LoVo (cell line): Measurements from ENCODE around the gene KSR2.
A peak's percentile ranks its signal among the peaks of the same experiment; 100 is the strongest.
"Not testable (repeated sequence)": the region's sequence is repeated elsewhere in the genome, so short reads cannot be mapped to it uniquely, and the experiment has no call there.

ENCODE experiments used
- DNase-seq: peaks from one replicate; pipeline ENCODE4 v3.0.0-alpha.2; 2016; ENCODE audit warnings: low spot score

Gene KSR2

DNA sequence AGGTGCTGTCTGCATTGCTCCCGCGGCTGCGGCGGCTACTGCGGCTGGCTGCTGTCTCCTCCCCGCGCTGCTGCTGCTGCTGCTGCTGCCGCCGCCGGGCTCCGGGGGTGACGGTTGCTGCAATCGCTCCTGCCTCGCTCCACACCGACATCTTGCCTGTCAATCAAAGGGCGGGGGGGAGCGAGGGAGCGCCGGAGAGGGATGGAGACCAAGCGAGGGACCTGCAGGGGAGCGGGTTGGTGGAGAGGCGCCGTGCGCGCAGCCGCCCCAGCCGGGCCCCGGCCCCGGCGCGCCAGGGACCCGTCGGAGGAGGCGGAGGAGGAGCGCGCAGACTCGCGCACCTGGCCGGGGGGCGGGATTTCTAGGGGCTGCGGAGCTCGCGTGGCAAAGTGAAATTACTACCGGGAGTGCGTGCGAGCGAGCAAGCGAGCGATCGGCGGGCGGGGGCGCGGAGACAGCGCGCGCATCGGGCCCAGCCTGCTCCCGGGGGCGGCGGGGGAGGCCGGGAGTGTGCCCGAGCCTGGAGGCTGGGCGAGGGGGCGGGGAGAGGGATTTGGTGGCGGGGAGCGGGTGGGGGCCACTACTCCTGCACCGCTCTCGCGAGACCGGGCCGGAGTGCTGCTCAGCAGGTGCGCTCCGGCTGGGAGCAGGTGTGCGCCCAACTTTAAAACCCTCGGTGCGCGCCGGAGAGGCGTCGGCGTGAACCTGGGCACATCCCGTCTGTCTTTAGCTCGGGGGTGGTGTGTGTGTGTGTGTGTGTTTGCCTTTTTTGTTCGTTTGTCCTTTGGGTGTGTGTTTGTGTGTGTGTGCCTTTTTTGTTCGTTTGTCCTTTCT lies at the start of gene KSR2:
Gene KSR2 (minus strand): TSS at position 165 of the 834 bp plus-strand sequence. CDS start 735 bp downstream, outside the sequence.
- DNase-seq = peak; percentile 90

DNA sequence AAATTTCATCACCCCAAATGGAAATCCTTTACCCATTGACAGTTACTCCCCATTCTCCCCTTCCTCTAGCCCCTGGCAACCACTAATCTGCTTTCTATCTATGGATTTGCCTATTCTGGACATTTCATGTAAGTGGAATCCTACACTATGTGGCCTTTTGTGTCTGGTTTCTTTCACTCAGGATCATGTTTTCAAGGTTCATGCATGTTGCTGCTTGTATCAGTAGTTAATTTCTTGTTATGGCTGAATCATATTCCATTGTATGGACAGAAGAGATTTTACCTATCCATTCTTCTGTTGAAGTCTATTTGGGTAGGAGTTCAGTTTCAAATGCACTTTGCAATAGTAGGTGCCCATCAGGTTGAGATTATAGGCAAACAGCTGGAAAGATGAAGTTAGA lies 49.1 kb upstream of the KSR2 start:
- no peak for DNase-seq

DNA sequence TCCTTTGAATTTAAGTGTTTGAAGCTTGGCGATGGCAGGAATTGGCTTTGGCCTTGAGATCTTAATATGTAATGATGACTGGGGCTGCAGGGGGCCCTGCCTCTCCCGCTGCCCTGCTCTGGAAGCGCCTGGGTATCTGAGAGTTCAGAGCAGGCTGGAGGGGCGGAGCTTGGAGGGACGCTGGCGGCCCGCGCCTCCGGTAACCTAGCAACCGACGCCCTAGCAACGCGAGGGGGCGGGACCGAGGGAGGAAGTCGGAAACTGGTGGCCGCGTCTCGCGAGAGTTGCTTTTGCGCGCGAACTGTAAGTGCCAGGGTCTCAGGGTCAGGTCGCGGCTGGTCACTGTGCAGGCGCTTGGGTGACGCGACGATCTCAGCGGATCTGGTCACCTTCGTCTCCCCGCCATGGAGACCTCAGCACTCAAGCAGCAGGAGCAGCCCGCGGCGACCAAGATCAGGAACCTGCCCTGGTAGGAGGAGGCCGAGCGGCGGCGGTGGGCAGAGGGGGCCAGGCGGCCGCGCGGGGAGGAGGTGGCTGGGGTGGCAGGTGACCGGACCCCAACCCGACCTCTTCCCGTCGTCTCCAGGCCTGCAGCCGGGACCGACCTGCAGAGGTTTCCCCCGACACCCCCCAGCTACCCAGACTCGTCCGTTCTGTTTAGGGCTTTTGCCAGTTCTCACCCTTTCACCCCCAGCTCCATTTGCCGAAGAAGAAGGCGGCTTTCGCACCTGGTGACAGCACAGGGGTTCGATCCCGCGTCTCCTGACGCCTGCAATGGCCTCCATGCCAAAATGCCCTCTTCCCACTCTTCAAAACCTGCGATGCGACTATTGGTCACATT lies 47.9 kb upstream of the KSR2 start, which contains the start of gene RFC5:
Gene RFC5 (plus strand): TSS at position 280 of the 841 bp plus-strand sequence. CDS start 125 bp downstream, at position 405.
- peak; percentile 100 for DNase-seq

DNA sequence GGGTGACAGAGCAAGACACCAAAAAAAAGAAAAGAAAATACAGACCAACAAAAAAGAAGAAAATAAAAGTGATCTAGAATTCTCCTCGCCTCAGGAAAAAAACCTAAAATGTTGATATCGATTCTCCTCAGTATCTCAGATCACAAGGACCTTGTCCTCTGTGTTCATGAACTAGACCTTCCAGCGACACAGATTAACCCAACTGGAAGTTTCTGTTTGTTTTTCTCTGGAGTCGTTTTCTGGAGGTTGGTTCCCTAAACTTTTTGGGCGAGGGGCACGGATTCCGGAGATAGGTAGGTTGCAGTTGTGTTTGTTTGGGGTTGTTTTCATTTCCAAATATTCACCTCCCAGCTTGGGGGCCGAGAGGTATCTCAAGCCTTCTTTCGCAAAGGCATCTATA lies 47.2 kb upstream of the KSR2 start:
- DNase-seq = no peak

DNA sequence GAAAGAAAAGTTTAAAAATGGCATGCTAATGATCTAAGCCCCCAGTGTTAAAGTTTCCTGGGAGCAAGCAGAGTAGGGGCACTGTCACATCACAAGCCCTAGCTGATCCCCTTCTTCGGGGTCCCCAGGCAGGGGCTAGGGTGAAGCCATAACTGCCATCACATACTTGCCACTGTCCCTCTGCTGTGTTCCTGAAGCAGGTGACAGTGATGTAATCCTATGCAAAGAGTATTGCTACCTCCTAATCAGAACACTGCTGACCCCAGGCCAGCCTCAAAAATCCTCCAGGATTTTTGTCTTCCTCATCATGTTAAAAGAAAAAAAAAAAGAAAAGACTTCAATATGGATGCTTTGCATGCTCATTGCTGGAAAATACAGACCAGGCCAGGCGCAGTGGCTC lies 46.5 kb upstream of the KSR2 start:
- DNase-seq = no peak

DNA sequence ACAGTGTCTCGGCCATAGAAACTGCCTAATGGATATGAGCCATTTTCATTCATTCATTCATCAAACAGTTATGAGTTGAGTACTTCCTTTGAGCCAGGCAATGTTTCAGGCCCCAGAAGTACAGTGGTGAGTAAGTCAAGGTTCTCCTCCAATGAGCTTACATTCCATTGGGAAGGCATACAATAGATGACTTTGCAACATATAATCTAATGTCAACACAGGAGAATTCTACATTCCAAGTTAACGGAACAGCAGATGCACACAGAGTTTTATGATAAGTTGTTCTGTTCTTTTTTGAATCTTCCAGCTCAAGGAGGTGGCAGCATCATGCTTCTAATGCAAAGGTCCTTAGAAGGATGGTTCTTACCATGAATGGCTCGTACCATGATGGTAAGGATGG lies 44.5 kb upstream of the KSR2 start:
- no peak for DNase-seq

DNA sequence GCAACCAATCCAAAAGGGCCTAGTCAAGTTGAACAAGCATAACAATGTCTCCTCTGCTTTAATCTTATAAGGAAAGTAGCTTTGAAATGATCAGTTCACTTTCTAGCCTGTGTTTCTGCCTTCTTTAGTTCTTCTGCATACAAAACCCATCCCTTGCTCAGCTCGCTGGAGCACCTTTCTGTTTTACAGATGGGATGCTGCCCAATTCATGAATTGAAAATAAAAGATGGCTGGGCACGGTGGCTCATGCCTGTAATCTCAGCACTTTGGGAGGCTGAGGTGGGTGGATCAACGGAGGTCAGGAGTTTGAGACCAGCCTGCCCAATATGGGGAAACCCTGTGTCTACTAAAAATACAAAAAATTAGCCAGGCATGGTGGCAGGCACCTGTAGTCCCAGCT lies 43.2 kb upstream of the KSR2 start:
- no peak for DNase-seq

DNA sequence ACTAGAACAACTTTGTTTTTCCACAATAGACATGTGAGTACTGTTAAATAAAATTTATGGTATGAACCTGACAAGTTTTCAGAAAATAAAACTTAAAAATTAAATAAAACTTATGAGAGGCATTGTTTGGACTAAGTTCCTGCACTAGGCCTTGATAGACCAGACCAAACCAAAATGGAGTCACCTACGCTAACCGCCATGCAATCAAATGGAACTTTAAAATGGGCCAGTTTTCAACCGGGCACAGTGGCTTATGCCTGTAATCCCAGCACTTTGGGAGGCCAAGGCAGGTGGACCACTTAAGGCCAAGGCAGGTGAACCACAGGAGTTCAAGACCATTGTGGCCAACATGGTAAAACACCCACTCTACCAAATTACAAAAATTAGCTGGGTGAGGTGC lies 42.6 kb upstream of the KSR2 start:
- DNase-seq = no peak

DNA sequence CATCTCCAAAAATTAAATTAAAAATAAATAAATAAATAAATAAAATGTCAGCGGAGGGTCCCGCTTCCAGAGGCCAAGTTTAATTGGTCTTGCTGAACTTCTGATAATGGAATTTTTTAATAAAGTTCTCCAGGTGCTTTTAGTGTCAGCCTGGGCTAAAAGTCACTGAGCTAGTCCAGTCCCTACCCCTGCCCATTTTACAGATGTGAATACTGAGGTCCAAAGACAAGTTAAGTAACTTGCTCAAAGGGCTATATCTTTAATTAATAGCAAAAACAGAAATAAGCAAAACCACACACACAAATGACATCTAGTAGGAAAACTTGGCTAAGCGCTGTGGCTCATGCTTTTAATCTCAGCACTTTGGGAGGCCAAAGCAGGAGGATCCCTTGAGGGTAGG lies 42.1 kb upstream of the KSR2 start:
- no peak for DNase-seq

DNA sequence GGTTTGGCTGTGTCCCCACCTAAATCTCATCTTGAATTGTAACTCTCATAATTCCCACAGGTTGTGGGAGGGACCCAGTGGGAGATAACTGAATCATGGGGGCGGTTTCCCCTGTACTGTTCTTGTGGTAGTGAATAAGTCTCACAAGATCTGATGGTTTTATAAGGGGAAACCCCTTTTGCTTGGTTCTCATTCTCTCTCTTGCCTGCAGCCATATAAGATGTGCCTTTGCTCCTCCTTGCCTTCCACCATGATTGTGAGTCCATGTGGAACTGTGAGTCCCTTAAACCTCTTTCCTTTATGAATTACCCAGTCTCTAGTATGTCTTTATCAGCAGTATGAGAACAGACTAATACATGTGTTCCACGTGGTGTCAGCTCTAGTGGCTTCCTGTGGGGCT lies 31.0 kb upstream of the KSR2 start:
- DNase-seq = not testable (repeated sequence)

DNA sequence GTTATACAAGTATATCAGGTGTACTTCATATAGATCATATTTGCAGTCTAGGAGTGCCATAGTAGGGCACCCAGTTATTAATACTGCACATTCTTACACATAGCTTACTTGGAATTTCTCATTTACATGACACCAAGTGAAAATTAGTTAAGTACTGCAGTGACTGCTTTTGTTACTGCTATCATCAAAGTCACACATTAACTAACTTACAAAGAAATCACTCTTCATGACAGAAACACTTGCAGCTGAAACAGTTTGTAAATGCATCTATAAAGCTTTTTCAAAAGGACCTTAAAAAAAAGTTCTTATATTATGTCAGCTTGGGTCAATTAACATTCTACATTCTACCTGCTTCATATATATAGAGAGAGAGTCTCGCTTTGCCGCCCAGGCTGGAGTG lies 29.9 kb upstream of the KSR2 start:
- no peak for DNase-seq

DNA sequence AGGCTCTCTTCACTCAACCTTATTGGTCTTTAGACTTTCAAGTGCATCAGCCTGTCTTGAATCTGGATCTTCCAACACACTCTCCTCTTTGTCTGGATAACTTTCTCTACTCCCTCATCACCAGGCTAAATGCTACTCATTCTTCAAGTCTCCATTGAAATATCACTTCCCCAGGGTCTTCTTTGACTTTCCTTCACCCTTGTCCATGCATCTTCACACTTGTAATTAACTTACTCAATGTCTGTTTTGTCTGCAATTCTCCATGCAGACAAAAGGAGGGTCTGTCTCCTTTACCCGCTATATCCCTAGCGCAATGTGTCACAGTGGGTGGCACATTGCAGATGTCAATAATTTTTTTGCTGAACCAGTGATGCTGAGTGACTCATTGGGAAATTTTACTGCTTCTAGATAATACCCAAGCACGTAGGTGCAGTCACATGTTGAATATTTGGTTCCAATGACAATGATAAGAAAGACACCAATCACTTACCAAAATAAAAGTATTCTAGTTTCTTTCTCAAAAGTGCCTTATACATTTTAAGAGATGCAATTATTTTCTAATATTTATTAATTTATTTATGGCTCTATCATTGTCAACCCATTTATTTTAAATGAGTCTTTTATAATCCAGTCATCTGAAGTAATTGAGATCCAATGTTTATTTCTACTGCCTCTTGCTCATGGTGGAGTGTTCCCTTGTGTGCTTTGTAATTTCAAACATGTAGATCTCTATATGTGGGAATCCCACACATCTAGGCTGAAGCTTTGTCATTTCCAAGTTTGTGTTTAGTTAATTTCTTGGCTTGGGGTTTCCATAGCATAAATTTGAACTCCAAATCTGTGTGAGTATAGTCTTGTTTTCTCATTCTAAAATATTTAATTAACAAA lies 26.0 kb upstream of the KSR2 start:
- DNase-seq = no peak

DNA sequence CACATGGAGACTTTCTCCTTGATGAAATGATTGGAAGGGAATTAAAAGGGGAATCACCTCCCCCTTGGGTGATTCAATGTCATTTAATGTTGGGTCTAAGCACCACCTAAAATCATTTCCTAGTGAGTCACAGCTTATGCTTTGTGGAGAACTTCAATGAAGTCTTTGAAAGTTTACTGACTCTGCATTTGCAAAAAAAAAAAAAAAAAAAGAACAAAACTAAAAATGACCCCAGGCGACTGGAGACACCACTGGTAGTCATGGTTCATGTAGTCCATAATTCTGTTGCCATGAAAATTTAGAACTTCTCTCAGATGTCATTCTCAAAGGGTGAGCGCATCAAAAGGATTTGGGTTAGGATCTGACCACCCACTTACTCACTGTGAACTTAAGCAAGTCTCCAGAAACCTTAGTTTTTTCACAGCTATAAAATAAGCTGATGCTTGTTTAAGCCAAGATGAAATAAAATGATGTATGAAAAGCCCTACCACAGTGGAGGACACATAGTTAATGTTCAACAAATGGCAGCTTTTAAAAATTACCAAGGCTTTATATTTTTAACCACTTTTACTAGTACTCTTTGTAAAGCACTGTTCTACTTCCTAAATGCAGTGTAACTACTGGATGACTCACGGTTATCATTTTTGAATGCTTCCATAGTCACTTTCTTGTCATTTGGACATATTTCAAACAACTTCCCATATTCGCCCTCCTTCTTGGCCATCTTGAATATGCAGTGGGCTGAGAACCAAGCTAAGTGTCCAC lies 18.1 kb upstream of the KSR2 start:
- DNase-seq = peak; percentile 68

DNA sequence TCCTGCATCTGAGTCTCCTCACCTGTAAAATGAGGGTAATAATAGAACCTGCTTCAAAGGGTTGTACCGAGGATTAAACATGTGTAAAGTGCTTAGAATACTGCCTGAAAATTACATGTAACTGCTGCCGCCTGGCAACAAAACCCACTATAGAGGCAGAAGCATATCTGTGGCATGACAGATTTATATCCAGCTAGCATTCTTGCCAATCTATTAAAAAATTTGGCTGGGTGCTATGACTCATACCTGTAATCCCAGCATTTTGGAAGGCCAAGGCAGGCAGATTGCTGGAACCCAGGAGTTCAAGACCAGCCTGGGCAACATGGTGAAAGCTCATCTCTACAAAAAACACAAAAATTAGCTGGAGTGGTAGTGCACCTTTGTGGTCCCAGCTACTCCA lies 16.4 kb upstream of the KSR2 start:
- no peak for DNase-seq

DNA sequence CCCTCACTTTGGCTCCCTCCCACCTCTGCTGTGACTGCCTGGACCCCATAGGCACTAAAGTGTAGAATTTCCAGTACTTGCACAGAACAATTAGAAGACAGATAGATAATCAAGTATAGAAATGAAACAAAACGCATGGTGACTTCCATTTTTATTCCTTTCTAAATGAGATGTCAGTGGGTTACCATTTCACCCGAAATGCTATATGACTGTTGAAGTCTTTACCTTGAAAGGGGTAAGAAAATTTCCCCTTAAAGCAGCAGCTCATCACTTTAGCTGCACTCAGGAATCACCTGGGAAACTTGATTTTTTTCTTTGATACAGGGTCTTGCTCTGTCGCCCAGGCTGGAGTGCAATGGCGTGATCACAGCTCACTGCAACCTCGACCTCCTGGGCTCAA lies 12.5 kb upstream of the KSR2 start:
- no peak for DNase-seq

DNA sequence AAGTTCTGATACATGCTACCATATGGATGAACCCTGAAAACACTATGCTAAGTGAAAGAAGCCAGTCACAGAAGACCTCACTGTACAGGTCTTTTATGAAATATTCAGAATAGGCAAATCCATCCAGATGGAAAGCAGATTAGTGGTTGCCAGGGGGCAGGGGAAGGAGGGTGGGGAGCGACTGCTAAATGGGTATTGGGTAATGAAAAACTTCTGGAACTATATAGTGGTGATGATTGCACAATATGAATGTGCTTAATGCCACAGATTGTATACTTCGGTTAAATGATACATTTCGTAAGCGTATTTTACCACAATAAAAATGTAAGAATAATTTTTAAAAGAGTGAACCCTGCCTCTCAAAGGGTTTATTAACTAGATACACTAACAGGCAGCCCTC lies 11.8 kb upstream of the KSR2 start:
- DNase-seq = no peak

DNA sequence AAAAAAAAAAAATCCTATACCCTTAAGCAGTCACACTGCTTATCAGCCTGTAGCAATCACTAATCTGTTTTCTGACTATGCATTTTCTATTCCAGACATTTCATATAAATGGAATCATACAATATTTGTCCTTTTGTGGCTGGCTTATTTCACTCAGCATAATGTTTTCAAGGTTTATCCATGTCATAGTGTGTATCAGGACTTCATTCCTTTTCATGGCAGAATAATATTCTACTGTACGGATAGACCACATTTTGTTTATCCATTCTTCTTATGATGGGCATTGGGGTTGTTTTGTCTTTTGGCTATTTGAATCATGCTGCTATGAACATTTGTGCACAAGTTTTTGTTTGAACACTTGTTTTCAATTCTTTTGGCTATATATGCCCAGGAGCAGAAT lies 8.6 kb upstream of the KSR2 start:
- no peak for DNase-seq

DNA sequence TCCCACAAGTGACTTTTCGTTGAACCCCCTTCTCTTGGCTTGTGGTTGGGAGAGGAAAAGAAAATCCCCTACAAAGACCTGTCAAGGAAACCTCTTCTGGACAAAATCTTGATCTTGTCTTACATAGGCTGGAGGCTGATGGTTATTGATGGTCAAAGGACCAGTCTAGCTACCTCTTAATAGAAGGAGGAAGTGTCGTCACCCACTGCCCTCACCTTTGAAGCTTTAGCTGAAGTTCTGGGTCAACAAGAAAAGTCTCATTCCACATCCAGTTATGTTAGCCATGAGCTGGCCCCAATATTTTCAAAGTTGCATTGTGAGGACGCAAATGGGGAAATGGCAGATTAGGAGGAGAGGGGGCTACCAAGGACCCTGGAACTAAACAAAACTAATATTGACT lies 6.2 kb upstream of the KSR2 start:
- no peak for DNase-seq

DNA sequence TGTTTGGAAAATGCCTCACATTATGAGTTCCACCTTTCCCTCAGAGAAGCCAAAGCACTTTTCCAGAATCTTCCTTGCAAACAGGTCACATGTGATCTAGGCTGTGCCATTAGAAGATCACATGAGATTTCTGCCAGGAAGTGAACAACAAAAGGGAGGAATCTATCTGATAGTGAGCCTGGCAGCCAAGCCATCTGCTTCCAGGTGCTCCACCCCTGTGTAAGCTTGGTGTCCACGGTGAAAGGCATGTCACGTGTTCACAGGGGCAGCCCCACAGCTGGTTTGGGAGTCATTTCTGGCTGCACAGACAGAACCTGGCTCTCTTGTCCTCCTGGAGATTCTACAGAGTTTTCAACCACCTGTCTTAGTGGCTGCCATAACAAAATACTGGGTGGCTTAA lies 3.5 kb upstream of the KSR2 start:
- no peak for DNase-seq

DNA sequence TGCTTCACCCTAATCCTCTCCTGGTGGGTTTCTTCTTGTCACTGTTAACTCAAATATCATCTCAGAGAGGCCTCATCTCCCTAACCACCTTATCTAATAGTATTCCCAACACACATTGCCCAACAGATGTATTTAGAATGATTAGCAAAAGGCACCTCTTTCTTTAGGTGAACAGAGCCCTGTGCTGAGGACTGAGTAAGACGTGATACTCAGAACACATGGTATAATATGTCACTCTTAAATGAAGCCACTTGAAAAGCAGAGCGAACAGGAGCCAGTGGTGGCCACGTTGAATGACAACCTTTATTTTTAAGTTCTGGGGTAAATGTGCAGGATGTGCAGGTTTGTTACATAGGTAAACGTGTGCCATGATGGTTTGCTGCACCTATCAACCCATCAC lies 1.5 kb upstream of the KSR2 start:
- no peak for DNase-seq

DNA sequence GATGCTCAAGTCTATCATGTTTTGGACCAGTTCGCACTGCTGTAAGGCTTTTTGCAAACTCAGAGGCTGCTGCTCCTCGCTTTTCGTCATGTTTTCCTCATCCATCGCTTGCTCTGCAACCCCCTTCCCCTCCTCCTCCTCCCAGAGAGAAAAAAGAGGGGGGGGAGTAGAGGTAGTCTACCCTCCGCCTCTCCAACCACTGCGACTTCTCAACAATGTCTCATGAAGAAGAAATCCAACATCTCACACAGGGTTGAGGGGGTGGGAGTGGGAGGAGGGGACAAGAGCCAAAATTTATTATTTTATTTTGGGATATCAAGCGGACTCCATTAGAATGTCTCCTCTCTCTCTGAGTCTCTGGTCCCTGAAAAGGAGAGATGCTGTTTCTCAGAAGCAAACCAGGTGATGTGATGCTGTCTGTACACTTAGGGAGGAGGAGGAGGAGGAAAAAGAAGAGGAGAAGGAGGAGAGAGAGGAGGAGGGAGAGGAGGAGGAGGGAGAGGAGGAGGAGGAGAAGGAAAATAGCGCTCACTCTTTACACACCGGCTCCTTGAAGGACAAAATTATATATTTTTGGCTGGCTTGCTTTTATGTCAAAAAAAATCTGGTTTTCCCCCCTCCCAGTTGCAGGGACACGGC lies 520 bp downstream of the KSR2 start:
- no peak for DNase-seq
